ENCODE data around the gene NFIC. TPM values are rescaled to one million over a fixed set of nuclear protein-coding genes. Genes with fewer than 3 reads are reported as not detected.

Gene NFIC
- polyA plus RNA-seq, 1 of the 3 experiments (the other 2 are of a cell fraction) = 7.2 TPM

GRCh38 chr19:3351702-3352447, 14.5 kb upstream of the NFIC start:
- 78% methylated on average over 8 of the region's 8 CpGs for WGBS (ENCODE audit: low lambda C conversion rate)
- no peak overlapping the region for H3K4me2 ChIP-seq
- no peaks in the 10 kb centered on the region for H3K4me1 ChIP-seq (ENCODE audit: control insufficient read depth in 1 of 2, insufficient read depth in 2 of 2, low read depth in 1 of 2, low read length in 1 of 2)
- no peaks in the 10 kb centered on the region for H4K20me1 ChIP-seq (ENCODE audit: insufficient read depth)
- no peaks in the 10 kb centered on the region for H3K36me3 ChIP-seq (replicated peaks in 1 of 2; ENCODE audit: control insufficient read depth in 1 of 2, insufficient read depth in 2 of 2, low read length in 1 of 2)
- H3K4me3 ChIP-seq (ENCODE audit: low read depth in 2 of 2, low read length in 1 of 2) = no peak overlapping the region
- H2AFZ ChIP-seq (ENCODE audit: low read depth) = no peak overlapping the region
- TF ChIP-seq TCF12 (IDR thresholded peaks at IDR 0.05) (no peak), POLR2AphosphoS5 (IDR thresholded peaks at IDR 0.05; ENCODE audit: low read depth, low read length) (no peak), FOXJ3 (CRISPR knock-in tag; IDR thresholded peaks at IDR 0.05) (no peak), USF2 (IDR thresholded peaks at IDR 0.05; ENCODE audit: borderline replicate concordance, low read depth, low read length) (no peak), GABPA (IDR thresholded peaks at IDR 0.05; ENCODE audit: low read depth) (no peak), RCOR1 (IDR thresholded peaks at IDR 0.05; ENCODE audit: low read length) (no peak), EZH2phosphoT487 (IDR thresholded peaks at IDR 0.05; ENCODE audit: borderline replicate concordance, low read depth) (no peak), USF1 (IDR thresholded peaks at IDR 0.05; ENCODE audit: borderline replicate concordance, low read depth) (no peak), GATA2 (CRISPR knock-in tag; IDR thresholded peaks at IDR 0.05) (no peak), JUND (IDR thresholded peaks at IDR 0.05) (no peak)
- ChIA-PET POLR2A (no interaction called here), CTCF (interaction anchor here (0.8 to 0.9 kb wide), 3 partner anchors 15 to 410 kb away, joined by 3 read pairs; partner anchors contain the start of gene APBA3)
- no peaks in the 10 kb centered on the region for H3K27me3 ChIP-seq (ENCODE audit: insufficient read depth)
- H3K27ac ChIP-seq (ENCODE audit: low read depth in 2 of 2, low read length in 1 of 2) = no peak overlapping the region
- no peaks in the 10 kb centered on the region for H3K9me2 ChIP-seq
- H3K9ac ChIP-seq = no peak overlapping the region
- DNase-seq = no peak
- peaks cover 2% of the 10 kb centered on the region for H3F3A ChIP-seq (replicated peaks; ENCODE audit: insufficient read depth)
- no peaks in the 10 kb centered on the region for H3K79me2 ChIP-seq (ENCODE audit: insufficient read depth)
- H3K9me3 ChIP-seq = no peaks in the 10 kb centered on the region

- Histone ChIP-seq H3K4me3 (ENCODE audit: low read depth in 2 of 2, low read length in 1 of 2) (no peak overlapping the region), H3K9ac (no peak overlapping the region), H3F3A (replicated peaks; ENCODE audit: insufficient read depth) (peaks cover 8% of the 10 kb centered on the region), H4K20me1 (ENCODE audit: insufficient read depth) (no peaks in the 10 kb centered on the region), H3K27ac (ENCODE audit: low read depth in 2 of 2, low read length in 1 of 2) (no peak overlapping the region), H3K4me2 (no peak overlapping the region), H2AFZ (ENCODE audit: low read depth) (no peak overlapping the region), H3K36me3 (replicated peaks in 1 of 2; ENCODE audit: control insufficient read depth in 1 of 2, insufficient read depth in 2 of 2, low read length in 1 of 2) (no peaks in the 10 kb centered on the region), H3K27me3 (ENCODE audit: insufficient read depth) (no peaks in the 10 kb centered on the region), H3K4me1 (ENCODE audit: control insufficient read depth in 1 of 2, insufficient read depth in 2 of 2, low read depth in 1 of 2, low read length in 1 of 2) (peaks cover 0 to 11% of the 10 kb centered on the region in 2 experiments; a peak in 1 of 4 replicates), H3K79me2 (ENCODE audit: insufficient read depth) (no peaks in the 10 kb centered on the region), H3K9me3 (no peaks in the 10 kb centered on the region), H3K9me2 (no peaks in the 10 kb centered on the region)
- POLR2A ChIA-PET = no interaction called here
- TF ChIP-seq RXRA (IDR thresholded peaks at IDR 0.05; ENCODE audit: borderline replicate concordance, low read depth) = no peak
- no peak for TF ChIP-seq FOXJ3 (CRISPR knock-in tag; IDR thresholded peaks at IDR 0.05)
- TF ChIP-seq GATA2 (CRISPR knock-in tag; IDR thresholded peaks at IDR 0.05) = no peak
- no peak for TF ChIP-seq ELF1 (IDR thresholded peaks at IDR 0.05)
- no peak for TF ChIP-seq POLR2AphosphoS5 (IDR thresholded peaks at IDR 0.05; ENCODE audit: low read depth, low read length)
- TF ChIP-seq RAD21 (IDR thresholded peaks at IDR 0.05; ENCODE audit: low read length) = no peak
- TF ChIP-seq USF2 (IDR thresholded peaks at IDR 0.05; ENCODE audit: borderline replicate concordance, low read depth, low read length) = no peak
- no peak for TF ChIP-seq FOSL2 (IDR thresholded peaks at IDR 0.05; ENCODE audit: borderline replicate concordance, low read depth)
- no peak for TF ChIP-seq SIN3A (IDR thresholded peaks at IDR 0.05; ENCODE audit: borderline replicate concordance, low read depth, low read length)
- no peak for TF ChIP-seq CTCF (IDR thresholded peaks at IDR 0.05)
- no peak for TF ChIP-seq MEF2A (IDR thresholded peaks at IDR 0.05; ENCODE audit: borderline replicate concordance, low read depth)
- TF ChIP-seq REST (IDR thresholded peaks at IDR 0.05; ENCODE audit: low read depth, low read length) = no peak
- TF ChIP-seq SMC3 (IDR thresholded peaks at IDR 0.05; ENCODE audit: low read depth, low read length) = no peak
- CTCF ChIA-PET = interaction anchor here (0.8 to 2.3 kb wide), 3 partner anchors 49 to 120 kb away, joined by 3 to 7 read pairs (median 3); no protein-coding TSS in a partner anchor
- WGBS (ENCODE audit: low lambda C conversion rate) = 58% methylated on average over 5 of the region's 5 CpGs
- no peak for DNase-seq
Measured at GRCh38 chr19:3353493-3353892, 12.9 kb upstream of the NFIC start.

Measured in SK-N-SH (cell line).